HEK293T (cell line): ENCODE data around the gene YY1.

Experiments used
- BHLHE40 ChIP-seq: fragments of 450-650 bp; IDR thresholded peaks from 2 replicates; pipeline ENCODE4 v1.6.1; 2016; ENCODE audit warnings: mild to moderate bottlenecking, moderate library complexity, borderline replicate concordance
- ELF4 ChIP-seq: fragments of 450-650 bp; IDR thresholded peaks from 2 replicates; pipeline ENCODE4 v1.6.1; 2017; ENCODE audit warnings: antibody characterized with exemption
- FOXA1 ChIP-seq: fragments of 450-650 bp; IDR thresholded peaks from 2 replicates; pipeline ENCODE4 v1.6.1; 2016; ENCODE audit warnings: mild to moderate bottlenecking
- FOXK2 ChIP-seq: fragments of 450-650 bp; IDR thresholded peaks from 2 replicates; pipeline ENCODE4 v1.6.1; 2016; ENCODE audit warnings: mild to moderate bottlenecking
- FOXM1 ChIP-seq: fragments of 450-650 bp; IDR thresholded peaks from 2 replicates; pipeline ENCODE4 v1.6.1; 2017; ENCODE audit warnings: mild to moderate bottlenecking, borderline replicate concordance
- HDGF ChIP-seq: fragments of 450-650 bp; IDR thresholded peaks from 2 replicates; pipeline ENCODE4 v1.6.1; 2017; ENCODE audit warnings: antibody characterized with exemption, borderline replicate concordance
- L3MBTL2 ChIP-seq: fragments of 450-650 bp; conservative IDR thresholded peaks from 2 replicates; pipeline ENCODE4 v1.6.1; 2016; ENCODE audit warnings: mild to moderate bottlenecking
- LEF1 ChIP-seq: fragments of 450-650 bp; IDR thresholded peaks from 2 replicates; pipeline ENCODE4 v1.6.1; 2017; ENCODE audit warnings: mild to moderate bottlenecking, borderline replicate concordance
- NFRKB ChIP-seq: fragments of 450-650 bp; IDR thresholded peaks from 2 replicates; pipeline ENCODE4 v1.6.1; 2016; ENCODE audit warnings: mild to moderate bottlenecking, moderate library complexity
- SP1 ChIP-seq: fragments of 450-650 bp; IDR thresholded peaks from 2 replicates; pipeline ENCODE4 v1.6.1; 2017
- SUZ12 ChIP-seq: fragments of 450-650 bp; IDR thresholded peaks from 2 replicates; pipeline ENCODE4 v1.6.1; 2016; ENCODE audit warnings: mild to moderate bottlenecking
- TARDBP ChIP-seq: fragments of 450-650 bp; IDR thresholded peaks from 2 replicates; pipeline ENCODE4 v1.6.1; 2016
- ZNF384 ChIP-seq: fragments of 450-650 bp; IDR thresholded peaks from 2 replicates; pipeline ENCODE4 v1.6.1; 2016
- TF ChIP-seq, protein P1 (sequence below): fragments of 450-650 bp; IDR thresholded peaks from 2 replicates; pipeline ENCODE4 v1.6.1; 2016

DNA sequence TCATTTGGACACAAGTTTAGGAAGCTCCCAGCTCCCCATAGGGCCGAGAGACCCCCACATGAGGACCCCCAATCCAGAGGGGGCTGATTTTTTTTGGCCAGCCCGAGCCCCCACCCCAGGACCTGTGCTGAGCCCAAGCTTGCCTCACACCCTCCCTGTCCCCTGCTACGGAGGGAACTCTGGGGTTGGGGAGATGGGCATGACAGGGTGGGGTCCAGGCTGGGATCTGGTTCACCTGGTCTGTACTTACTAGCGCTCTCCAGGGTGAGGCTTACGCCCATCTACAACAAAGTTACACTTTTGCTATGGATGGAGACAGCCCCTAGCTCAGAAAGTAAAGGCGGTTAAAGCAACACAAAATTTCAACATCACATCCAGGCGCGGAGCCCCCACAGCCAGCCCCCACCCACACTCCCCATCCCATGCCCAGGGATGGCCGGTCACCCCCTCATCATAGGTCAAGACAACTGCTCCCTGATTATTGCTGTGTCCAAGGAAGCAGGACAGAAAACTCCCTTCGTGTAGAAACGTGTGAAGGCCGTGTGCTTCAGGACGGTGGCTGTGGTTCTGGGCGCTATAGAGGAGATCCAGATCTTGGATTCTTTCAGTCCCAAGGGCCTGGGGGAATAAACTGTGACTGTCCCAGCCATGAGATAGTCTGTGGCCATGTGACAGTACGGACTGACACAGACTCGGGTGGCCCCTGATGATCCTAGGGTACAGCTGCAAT is 56.6 kb downstream of the YY1 start:
- TF ChIP-seq NFRKB (no peak), LEF1 (no peak), FOXA1 (no peak), SP1 (no peak), FOXM1 (no peak), TARDBP (no peak), ZNF384 (no peak), L3MBTL2 (no peak; the same call in 1 of the 2 replicates), HDGF (no peak), BHLHE40 (no peak), FOXK2 (no peak), ELF4 (no peak), SUZ12 (no peak)
- TF ChIP-seq, protein P1, sequence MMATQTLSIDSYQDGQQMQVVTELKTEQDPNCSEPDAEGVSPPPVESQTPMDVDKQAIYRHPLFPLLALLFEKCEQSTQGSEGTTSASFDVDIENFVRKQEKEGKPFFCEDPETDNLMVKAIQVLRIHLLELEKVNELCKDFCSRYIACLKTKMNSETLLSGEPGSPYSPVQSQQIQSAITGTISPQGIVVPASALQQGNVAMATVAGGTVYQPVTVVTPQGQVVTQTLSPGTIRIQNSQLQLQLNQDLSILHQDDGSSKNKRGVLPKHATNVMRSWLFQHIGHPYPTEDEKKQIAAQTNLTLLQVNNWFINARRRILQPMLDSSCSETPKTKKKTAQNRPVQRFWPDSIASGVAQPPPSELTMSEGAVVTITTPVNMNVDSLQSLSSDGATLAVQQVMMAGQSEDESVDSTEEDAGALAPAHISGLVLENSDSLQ: no peak
